GM18499 (cell line): ENCODE data around the gene CDH13.

Experiments used
- ATAC-seq: cut with Tn5 transposase; IDR thresholded peaks from one replicate; pipeline ENCODE4 v1.9.1; 2021; ENCODE audit warnings: moderate number of reproducible peaks; ENCODE audit not compliant: insufficient read depth, unreplicated experiment

CDH13 gene

DNA sequence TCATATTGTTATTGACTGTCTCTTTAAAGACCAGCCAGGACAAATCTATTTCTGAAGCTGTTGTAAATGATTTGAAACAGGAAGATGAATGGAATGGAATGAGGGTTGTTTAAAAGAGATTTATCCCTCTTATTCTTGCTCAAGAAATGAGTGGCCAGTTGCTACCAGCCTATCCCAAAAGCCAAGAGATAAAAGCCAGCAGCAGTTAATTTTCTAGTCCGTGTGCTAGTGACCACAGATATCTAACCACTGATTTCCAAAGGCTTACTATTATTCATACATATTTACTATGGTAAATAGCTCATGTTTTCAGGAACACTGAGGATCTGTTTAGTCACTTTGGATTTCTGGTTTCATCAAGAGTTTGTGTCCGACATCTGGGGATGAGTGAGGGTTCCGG is 105.7 kb downstream of the CDH13 start:
- ATAC-seq = no peak

DNA sequence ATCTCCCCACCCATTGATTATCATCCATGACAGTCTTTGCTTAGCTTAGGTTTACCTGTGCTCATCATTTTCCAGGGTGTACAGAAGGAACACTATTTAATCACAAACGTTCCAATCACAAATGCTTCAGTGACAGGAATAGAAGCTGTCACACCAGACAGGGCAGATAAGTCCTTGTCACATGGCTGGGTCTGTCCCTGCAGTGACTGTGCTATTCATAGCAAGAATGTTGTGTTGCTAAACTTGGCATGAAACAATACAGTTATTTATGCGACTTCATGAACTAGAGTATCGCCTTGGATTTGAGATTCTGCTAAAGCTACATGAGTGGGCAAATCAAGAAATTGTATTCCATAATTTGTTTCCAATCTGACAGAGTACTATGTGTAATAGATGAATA is 108.4 kb downstream of the CDH13 start:
- ATAC-seq = no peak

DNA sequence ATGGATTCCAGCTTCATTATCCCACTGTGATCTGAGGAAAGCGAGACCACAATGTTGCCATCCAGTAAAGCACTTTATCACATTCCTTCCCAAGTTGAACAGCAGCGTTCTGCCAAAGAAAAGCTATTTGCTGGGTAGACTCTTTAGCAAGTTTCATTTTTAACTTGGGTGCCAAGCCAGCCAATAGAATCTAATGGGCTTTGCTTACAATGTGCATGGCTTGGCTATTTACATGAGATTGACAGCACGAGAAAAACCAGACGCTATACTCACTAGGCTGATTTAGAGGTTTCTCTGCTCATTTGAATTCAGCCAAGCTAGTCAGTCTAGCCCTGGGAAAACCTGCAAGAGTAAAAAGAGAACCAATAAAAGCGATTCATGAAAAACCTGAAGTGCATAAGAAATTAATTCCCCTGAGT is 108.9 kb downstream of the CDH13 start:
- ATAC-seq = no peak

DNA sequence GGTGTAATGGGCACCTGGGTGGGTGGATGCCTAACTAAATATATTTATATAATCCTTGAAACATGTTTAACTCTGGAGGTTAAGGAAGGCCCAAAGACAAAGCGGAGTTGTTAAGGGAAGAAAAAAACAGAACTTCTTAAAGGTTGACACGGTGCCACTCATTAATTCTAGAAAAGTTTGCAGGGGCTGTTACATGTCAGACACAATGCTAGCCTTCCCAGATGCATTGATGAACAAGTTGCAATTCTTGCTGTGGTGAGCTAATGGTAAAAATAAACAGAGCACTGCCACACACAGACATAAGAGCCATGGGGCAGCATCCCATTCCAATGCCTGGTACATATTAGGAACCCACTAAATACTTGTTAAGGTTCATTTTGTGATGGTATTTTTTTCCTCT is 109.5 kb downstream of the CDH13 start:
- ATAC-seq = no peak

DNA sequence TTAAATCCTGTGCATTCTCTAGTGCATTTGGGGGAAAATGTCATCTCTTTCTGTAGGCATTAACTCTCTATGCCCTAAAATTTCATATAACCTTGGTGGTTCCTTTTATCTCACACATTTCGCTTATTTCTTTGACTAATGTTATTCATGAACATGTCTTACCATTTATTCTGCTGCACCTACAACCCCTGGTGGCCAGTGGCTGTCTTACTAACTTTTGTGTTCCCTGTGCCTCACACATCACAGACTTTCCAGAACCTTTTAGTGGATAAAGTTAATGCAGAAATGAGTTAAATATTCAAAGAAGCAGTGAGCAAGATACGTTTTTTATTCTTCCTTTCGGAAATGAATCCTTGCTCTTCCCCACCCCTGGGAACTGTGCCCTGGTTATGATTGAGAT is 111.9 kb downstream of the CDH13 start:
- no peak for ATAC-seq

DNA sequence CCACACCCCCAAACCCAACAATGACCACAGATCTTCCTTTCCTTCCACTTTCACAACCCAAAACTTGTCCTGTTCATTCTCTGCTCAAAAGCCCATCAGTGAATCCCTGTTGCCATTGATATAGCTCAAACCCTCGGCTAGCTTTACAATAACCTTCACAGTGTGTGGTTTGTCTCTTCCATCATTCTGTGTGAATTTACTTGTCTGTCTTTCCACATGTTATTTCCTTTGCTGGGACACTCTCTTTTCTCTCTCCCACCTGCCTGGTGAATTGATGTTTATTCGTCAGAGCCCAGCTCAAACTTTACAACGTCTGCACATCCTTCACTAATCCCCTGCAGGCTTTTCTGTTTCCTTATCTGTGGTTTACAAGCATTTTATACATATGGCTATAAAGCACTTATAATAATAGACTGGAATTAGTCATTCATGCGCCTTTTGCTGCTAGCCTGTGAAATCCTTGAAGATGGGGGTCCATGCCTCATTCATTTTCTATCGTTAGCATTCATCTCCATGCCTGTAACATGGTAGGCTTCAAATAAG is 114.4 kb downstream of the CDH13 start:
- no peak for ATAC-seq

DNA sequence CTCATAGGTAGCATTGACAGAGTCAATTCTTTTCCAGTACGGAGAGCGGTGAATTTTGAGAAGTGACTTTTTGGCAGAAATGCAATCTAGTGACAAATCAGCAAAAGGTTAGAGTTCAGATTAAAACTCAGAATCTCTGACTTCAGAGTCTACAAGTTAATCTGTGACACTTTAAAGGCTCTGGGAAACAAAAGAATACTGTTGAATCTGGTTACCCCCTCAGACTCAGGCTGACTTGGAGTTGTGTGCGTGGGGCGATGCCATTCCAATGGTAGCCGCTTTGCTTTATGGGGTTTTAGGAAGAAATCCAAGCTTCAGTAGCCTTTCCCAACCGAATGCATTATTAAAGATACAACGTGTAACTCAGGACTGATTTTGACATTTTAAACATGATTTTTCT is 118.2 kb downstream of the CDH13 start:
- no peak for ATAC-seq

DNA sequence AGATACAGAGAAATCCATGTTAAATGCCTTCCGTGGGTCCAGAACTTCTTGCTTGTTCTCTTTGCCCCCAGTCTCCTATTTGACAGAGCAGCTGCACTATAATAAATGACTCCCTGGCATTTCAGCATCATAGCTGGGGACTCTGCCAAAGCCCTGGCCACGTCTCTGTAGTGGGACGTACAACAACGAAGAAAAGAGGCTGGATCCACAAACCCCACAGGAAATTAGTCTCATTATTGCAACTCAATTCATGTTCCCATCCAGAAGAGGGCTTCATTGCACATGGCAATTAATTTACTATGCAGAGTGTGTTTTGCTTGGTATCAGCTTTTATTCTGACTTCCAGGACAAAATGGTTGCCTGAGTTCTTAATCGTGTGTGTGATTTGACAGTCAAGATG is 121.3 kb downstream of the CDH13 start:
- ATAC-seq = no peak

DNA sequence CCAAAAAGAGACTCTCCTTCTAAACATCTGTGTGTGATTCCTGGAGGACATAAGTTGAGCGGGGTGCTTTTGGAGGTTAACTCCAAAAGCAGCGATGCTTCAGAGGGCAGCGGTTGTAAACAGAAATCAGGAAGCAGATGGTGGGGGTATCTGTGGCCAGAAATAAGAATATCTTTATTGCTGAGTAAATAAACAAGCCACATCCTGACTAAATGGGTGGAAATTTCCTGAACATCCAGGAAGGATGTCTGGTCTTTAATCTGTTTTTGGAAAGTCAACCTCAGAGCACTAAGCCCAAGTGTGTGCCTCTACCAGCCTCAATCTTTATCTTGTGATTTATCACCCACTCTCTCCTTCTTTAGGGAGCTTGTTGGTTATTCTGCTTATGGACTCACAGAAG is 123.3 kb downstream of the CDH13 start:
- no peak for ATAC-seq

DNA sequence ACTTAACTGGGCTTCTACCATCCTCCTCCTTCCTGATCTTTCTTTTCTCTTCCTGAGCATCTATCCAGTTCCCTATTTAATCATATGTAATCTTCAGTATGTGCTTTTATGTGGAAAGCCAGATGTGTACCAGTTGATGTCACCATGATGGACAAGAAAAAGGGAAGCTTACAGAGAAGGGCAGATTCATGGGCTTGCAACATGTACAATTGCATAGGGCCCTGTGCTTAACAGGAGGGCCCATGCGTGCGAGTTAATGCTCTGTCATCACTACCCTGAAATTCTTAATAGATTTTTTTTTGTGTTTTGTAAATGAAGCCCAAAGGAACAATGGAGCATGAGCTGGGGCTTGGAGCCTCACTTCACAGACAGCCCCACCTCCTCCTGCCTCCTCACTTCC is 124.3 kb downstream of the CDH13 start:
- ATAC-seq = no peak

DNA sequence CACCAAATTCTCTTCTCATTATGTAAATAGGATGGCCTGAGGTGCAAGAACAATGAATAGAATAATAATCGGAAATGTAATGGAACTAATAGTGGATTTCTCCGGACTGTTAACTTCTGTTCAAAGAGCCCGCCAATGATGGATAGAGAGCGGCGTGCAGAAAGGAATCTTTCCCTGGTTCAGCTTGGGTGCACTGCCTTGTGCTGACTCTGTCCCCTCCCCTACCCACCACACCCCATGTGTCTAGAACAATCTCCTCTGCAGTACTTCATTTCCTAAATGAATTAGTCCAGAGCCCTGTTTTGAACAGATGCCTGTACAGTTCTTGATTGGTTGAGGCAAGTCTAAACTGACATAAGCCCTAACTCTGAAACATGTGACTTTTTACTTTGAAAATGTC is 125.4 kb downstream of the CDH13 start:
- no peak for ATAC-seq

DNA sequence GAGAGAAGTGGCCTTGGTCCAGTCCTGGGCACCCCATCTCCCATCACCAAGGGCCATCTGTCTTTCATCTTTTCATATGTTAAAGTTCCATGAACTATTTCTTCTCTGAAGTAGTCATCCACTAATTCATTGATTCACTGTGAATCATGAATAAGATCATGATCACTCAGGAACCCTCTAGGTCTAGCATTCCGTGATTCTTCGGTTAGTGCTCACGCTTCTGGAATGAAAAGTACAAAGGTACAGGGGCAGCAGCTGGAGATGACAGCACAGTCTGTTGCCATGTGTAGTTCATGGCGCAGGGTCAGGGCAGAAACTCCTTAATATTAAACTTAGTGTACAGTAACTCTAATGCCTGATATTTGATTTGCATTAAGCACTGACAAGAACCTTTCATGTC is 127.1 kb downstream of the CDH13 start:
- ATAC-seq = no peak

DNA sequence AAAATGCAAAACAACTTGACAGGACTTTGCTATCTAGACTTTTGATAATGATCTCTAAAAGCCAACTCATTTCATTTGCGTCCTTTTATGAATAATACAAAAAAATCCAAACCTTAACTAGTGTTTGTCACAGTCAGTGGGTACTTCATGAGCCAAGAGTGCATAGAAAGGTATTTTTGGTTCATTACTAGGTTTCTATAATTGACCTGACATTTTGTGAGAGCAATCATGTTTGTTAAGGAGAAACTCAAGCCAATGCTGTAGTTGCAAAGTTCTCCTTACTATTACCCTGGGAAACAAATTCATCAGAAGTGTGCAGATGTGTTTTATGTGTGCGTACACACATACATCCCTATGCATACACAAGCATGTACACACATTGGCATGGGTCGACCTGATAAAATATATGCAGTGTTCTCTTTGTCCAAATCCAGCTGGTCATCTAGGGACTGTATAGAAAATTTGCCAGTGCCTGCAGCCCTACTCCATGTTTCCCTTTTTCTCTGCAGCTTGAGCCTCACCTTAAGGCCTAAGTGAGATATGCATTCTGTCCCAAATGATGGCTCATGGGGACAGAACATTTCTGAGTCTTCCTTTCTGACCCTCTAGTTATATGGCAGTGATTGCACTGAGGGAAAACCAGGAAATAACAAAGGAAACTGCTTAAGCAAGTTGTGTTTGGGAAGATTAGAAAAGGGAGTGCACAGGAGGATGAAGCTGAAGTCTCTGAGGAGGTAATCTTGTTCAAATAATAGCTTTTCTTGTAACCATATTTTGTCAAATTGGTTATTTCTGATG is 128.1 kb downstream of the CDH13 start:
- ATAC-seq = no peak

DNA sequence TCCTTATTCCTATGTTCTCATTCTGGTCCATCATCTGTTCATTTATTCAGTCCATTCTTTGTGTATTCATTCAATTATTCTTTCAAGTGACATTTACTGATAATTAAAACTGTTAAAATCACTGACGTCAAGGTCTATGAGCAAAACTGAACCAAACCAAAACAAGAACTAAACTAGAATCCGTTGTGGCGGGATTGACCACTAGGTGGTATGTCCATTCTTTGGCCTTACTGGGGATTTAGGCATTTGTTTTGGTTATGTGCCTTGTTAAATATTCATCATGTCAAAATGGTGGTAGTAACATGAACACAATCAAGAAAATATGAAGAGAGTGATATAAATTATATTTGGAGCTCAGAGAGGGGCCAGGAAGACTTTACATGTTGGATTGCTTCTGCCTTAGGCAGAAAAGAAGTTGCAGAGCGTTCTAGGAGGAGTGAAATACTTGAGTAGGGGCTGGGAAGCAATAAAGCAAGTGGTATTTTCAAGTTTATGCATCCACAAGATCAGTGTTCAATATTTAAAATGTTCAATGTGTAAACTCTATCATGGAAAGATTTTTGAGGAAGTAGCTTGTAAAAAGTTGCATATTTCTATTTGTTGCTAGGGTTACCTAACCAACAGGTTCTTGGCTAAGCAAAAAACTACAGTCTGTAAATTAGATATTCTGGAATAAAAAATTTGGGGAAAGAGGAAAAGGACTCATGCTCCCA is 129.0 kb downstream of the CDH13 start:
- no peak for ATAC-seq

DNA sequence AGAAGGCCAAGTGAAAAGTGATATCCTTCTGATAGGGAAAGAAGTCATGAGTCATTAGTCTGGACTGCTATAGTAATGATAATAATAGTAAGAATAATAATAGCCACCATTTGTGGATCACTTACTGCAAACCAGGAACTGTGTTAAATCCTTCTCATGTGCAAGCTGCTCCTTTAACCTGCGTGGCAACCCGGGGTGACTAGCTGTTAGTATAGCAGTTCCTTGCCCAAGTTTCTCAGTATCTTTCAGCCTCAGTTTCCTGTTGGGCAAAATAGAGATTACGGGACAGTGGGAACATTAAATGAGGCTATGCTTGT is 129.5 kb downstream of the CDH13 start:
- ATAC-seq = no peak

DNA sequence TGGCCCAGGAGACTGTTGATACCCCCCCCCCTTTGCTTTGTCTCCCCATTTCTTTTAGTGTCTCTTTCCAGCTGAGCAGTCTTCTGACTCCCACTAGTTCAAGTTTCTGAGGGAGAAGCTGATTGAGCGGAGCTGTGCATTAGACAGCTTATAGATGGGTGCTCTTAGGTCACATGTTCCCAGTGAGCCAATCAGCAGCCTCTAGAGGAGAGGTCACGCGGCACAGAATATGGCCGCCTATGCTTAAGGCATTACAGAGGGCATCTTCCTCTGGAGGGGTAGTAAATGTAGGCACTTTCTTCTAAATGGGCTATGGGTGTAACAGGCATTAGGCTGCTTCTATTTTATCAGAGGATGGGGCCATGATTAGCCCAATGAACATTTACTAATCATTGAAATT is 131.6 kb downstream of the CDH13 start:
- no peak for ATAC-seq

DNA sequence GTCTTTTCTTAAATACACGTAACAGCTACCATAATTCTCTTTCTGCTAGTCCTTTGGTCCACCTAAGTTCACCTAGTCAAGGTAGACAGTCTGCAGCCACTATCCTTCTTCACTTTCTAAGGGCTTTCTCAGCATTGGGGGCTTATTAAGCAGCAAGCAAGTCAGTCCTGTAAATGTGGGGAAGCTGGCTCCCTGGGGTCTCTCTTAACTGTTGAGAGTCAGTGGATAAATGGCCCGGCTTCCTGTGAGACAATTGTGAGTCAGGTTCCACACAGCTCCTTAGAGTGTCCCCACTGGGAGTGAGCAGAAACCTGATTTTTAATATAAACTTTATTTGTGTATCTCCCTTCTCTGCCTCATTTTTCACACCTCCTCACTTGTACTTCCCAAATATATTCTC is 132.1 kb downstream of the CDH13 start:
- ATAC-seq = no peak

DNA sequence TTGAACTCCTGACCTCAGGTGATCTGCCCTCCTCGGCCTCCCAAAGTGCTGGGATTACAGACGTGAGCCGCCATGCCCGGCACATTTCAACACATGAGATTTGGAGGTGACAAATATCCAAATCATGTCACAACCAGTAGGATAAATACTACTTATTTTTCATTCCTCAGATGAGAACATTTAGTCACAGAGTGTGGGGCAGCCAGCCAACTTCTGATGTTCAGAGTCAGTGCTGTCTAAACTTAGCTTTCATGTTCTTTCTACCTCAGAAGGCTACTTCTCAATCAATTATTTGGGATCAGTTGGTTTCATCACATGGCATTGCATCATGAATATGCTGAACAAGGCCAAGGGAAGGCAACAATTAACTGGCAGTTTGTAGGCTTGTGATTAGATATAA is 134.5 kb downstream of the CDH13 start:
- ATAC-seq = no peak

DNA sequence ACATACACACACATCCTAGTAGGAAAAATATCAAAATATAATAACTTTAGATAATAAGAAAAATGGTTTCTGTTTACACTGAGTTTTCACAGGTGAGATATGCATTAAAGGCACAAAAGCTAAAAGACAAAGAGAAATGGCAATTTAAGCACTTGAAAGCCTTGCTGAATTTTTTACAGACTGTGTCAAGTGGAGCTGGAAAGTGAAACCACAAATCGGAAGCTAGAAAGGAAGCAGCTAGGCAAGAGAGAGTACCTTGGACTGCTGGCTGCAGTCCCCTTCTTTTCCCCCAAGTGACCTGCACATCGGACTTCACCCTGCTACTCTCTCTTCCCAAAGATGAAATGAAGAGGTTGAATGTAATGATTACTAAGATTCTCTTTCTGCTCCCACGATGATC is 135.1 kb downstream of the CDH13 start:
- no peak for ATAC-seq

DNA sequence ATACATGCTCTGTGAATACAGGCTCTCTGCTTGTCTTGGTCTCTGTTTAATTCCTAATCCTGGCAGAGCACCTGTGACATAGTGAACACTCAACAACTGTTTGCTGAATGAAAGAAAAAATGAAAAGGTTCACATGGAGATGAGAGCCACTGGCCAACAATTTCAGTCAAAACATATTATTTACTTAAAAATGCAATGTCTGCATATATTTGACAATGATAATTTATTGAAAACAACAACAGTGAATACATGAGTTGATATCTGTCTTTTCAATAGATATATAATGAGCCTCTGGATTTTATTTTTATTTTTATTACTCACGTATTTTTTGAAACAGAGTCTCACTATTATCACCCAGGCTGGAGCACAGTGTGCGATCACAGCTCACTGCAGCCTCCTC is 136.6 kb downstream of the CDH13 start:
- ATAC-seq = no peak

DNA sequence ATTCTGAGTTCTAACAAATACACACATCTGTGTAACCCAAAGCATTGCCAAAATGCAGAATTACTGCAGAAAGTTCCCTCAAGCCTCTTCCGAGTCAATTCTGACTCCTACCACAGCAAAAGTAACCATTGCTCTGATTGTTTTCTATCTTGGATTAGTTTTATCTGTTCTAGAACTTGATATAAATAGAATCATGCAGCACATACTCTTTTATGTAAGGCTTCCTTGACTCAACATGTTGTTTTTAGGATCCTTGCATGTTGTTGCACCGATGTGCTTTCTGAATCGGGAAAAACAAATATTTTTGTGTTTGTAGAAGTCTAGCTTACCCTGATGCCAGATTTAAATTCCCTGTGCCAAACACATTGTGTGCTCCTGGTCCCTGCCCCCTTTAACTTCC is 140.4 kb downstream of the CDH13 start:
- ATAC-seq = no peak

DNA sequence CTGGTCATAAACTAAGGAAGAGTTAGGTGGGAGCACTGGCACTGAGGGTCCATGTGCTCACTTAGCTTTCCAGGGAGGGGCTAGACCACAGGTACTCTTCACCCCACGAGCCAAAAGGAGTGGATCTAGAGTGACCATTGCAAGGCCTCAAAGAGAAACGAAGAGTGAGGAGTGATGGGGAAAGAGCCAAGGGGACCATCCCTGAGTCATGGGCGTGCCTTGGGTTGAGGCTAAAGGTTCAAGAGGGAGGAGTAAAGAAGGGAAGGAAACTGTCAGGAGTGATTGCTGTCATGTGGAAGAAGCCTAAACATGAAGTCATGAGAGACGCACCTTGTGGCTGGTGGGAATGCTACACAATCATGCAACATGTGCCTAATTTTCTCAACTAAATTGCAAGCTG is 141.0 kb downstream of the CDH13 start:
- no peak for ATAC-seq
